WERI-Rb-1 (cell line): ENCODE data around the gene SLC30A7.

Experiments
- DNase-seq: peaks from one replicate; pipeline ENCODE4 v3.0.0-alpha.2; 2020
- H3K27ac ChIP-seq: fragments of 250-450 bp; sonication (Bioruptor Pico); 2 replicates; pipeline ENCODE4 v1.5.1; 2020; ENCODE audit warnings: mild to moderate bottlenecking, moderate library complexity
- H3K27me3 ChIP-seq: fragments of 250-450 bp; sonication (Bioruptor Pico); 2 replicates; pipeline ENCODE4 v1.5.1; 2021; ENCODE audit warnings: mild to moderate bottlenecking, low read depth, moderate library complexity; ENCODE audit not compliant: insufficient read depth, severe bottlenecking
- H3K36me3 ChIP-seq: fragments of 250-450 bp; sonication (Bioruptor Pico); 2 replicates; pipeline ENCODE4 v1.5.1; 2020; ENCODE audit warnings: mild to moderate bottlenecking, moderate library complexity
- H3K4me3 ChIP-seq: 2 replicates; pipeline ENCODE4 v1.5.1; 2011; ENCODE audit warnings: low read depth, mild to moderate bottlenecking, control low read depth, low read length
- H3K9me3 ChIP-seq: fragments of 250-450 bp; sonication (Bioruptor Pico); 2 replicates; pipeline ENCODE4 v1.5.1; 2021; ENCODE audit warnings: mild to moderate bottlenecking, moderate library complexity; ENCODE audit not compliant: severe bottlenecking
- CTCF ChIP-seq: IDR thresholded peaks from 2 replicates; pipeline ENCODE4 v1.5.1; 2011; ENCODE audit warnings: low read depth, mild to moderate bottlenecking, control low read depth, inconsistent platforms, low read length

SLC30A7 gene

GRCh38 chr1:100955322-100955721 is 59.4 kb downstream of the SLC30A7 start:
- H3K4me3 ChIP-seq = no peak overlapping the region
- H3K36me3 ChIP-seq = no peaks in the 10 kb centered on the region
- H3K27me3 ChIP-seq = no peaks in the 10 kb centered on the region
- no peak for TF ChIP-seq CTCF
- no peaks in the 10 kb centered on the region for H3K9me3 ChIP-seq
- H3K27ac ChIP-seq = no peak overlapping the region
- DNase-seq = no peak

- Histone ChIP-seq H3K9me3 (no peaks in the 10 kb centered on the region), H3K27me3 (no peaks in the 10 kb centered on the region), H3K27ac (no peak overlapping the region), H3K36me3 (no peaks in the 10 kb centered on the region), H3K4me3 (no peak overlapping the region)
- DNase-seq = no peak
- no peak for TF ChIP-seq CTCF
Measured at GRCh38 chr1:100959502-100960060, 63.7 kb downstream of the SLC30A7 start.

- H3K27ac ChIP-seq = no peak overlapping the region
Measured at GRCh38 chr1:100960098-100960497, 64.2 kb downstream of the SLC30A7 start.

GRCh38 chr1:100968621-100969020 is 72.7 kb downstream of the SLC30A7 start:
- Histone ChIP-seq H3K9me3 (no peaks in the 10 kb centered on the region), H3K27ac (no peak overlapping the region), H3K36me3 (peaks cover 9% of the 10 kb centered on the region), H3K4me3 (no peak overlapping the region), H3K27me3 (no peaks in the 10 kb centered on the region)
- no peak for DNase-seq
- TF ChIP-seq CTCF = no peak

More at GRCh38 chr1:100960098-100960497, 64.2 kb downstream of the SLC30A7 start:
- H3K9me3 ChIP-seq = no peaks in the 10 kb centered on the region
- no peaks in the 10 kb centered on the region for H3K27me3 ChIP-seq
- H3K4me3 ChIP-seq = no peak overlapping the region
- H3K36me3 ChIP-seq = no peaks in the 10 kb centered on the region
- DNase-seq = no peak
- TF ChIP-seq CTCF = no peak

GRCh38 chr1:100969327-100969726 is 73.4 kb downstream of the SLC30A7 start:
- Histone ChIP-seq H3K27me3 (no peaks in the 10 kb centered on the region), H3K9me3 (no peaks in the 10 kb centered on the region), H3K27ac (no peak overlapping the region), H3K4me3 (no peak overlapping the region), H3K36me3 (peaks cover 9% of the 10 kb centered on the region)
- no peak for DNase-seq
- TF ChIP-seq CTCF = no peak

- no peak overlapping the region for H3K4me3 ChIP-seq
- DNase-seq = no peak
- TF ChIP-seq CTCF = no peak
- H3K27ac ChIP-seq = no peak overlapping the region
- no peaks in the 10 kb centered on the region for H3K9me3 ChIP-seq
- H3K36me3 ChIP-seq = peaks cover 9% of the 10 kb centered on the region
- no peaks in the 10 kb centered on the region for H3K27me3 ChIP-seq
Measured at GRCh38 chr1:100971021-100971420, 75.1 kb downstream of the SLC30A7 start.
